ENCODE results near the gene COL28A1.

Gene COL28A1

DNA sequence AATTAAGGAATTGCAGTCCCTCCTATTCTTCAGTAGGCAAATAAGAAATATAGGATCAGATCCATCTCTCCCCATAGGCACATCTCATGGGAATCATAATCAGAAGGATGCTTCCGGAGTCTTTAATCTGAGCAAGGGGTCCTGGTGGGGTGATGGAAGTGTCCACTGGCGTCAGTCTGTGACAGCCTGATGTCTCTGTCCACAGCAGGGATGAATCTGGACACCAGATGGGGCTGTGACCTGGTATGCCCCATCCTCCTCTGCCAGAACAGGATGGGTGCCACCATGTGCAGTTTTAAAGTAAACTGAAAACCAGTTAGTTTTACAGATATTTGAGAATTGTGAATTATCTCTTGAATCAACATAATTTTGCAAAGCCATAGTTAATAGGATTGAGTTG, 204.7 kb downstream of the COL28A1 start:
- DNase-seq: no peak

DNA sequence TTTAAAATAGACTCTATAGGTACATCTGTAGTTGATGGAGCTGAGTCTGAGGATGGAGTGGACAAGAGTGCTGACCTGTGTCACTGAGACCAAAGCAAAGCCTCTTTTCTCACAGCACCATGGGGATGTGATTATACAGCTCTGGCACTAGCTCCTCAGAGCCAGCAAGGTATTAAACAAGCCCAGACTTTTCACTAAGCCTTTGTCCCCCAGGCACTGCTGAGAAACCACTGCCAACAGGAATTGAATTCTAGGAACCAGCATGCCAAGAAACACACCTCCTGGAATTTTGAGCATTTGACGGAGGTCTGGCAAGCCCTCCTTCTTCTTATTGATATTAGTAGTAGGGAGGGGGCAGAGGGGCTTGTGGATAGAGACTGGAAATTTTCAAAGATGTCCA, 206.3 kb downstream of the COL28A1 start:
- DNase-seq: no peak

DNA sequence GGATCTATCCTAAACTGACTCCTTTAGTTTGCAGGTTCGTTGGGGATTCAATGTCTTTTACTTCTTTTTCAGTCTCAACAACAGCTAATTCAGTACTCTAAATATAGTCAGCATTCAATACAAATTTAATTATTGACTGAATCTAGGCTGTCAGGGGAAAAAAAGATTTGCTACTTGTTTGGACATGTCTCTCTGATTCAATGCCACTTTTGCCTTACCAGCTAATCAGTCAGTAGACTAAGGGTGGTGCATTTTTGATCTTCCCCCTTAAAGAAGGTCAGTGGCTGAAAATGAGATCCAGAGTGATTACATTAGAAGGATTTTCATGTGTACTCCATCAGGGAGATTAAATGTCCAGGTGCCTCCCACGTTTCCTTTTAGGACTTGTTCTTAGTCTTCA, 208.2 kb downstream of the COL28A1 start:
- DNase-seq: no peak

DNA sequence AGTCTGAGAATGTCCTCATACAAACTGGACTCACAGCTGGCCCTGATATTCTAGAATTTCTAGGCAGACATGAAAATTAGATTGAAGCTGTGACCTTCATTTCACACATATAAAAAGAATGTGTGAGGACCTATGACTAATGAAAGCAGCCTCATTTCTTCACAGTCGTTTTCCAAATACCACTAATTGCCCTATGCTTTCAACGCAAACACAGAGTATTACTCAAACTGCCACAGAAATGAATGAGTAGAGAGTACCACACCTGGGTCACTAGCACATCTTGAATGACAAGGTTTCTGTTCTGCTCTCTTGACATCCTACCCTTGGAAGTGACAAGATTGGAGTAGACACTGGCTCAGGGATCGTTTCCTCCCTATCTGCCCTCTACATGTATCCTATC, 211.0 kb downstream of the COL28A1 start:
- no peak for DNase-seq

DNA sequence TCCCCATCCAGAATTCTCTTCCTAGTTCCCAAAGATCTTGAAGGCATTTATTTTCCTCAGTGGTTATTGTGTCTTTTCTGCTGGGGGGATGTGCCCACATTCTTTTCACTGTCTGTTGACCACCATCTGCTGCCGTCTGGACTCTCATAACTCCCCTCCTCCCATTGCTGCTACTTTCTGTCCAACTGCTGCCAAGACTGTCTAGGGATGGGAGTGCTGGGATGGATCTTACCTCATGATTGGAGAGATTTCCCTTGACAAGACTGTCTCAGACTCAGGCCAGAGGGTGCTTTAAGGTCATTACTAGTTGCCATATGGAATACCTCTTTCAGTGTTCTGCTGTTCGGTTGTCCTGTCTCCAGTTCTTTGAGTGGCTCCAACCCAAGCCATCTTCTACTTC, 211.8 kb downstream of the COL28A1 start:
- no peak for DNase-seq

DNA sequence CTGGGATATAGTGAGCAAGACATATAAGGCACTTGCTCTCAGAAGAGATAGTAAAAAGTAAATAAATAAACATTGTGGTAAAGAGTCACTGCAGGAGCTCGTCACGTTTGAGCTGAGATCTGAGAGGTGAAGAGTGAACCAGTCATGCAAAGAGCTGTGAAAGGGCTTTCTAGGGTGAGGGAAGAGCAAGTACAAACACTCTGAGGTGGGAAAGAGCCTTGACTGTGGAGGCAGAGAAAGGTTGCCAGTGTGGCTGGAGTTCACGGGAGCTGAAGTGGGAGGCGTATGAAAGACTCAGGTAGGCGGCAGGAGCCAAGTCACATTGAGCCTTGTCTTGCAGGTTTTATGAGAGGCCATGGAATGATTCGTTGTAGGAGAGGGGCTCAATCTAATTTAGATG, 212.3 kb downstream of the COL28A1 start:
- DNase-seq: no peak

DNA sequence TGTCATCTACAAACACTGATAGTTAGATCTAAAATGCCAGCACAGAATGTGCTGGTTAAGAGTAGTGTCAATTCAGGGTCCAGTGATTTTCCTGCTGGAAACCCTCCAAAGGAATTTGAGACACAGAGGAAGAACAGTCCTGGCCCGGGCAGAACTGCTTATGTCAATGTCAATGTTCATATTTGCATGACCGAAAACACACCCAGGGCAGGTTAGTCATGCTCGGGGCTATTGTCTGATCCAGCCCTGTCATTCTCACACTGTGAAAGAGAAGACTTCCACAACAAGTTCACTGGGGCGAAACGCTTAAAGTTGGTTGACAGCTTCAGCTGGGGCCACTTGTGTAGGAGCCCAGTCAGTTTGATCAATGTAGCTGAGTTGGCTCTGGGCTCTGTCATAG, 214.0 kb downstream of the COL28A1 start:
- peak; percentile 19 for DNase-seq

DNA sequence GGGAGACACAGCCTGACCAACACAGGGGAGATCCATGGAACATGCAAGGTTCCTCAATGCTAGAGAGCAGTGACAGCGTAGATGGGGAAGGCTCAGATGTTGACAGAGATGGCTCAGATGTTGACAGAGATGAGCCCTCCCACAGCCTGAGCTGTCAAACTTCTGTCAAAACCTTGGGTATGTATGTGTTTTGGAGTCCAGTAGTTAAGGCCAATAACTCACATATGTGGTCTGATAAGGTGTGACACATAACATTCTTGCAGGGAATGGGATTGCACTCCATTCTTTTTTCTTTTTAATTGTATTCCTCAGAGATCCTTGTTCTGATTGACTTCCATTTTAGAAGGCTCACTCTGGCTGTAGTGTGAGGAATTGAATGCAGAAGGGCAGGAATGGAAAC, 217.1 kb downstream of the COL28A1 start:
- no peak for DNase-seq

DNA sequence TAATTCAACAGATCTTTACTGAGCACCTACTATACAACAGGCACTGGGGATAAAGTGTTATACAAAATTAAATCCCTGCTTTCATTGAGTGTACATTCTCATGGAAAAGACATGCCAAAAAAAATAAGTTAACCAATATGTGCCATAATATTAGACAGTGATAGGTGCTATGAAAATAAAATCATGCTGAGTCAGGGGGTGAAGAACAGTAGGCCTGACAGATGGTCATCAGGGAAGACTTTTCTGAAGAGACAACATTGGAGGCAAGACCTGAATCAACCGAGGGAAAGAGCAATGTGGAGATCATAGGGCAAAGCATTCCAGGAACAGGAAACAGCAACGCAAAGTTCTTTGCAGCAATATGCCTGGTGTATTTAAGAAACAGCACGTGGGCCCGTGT, 217.8 kb downstream of the COL28A1 start:
- no peak for DNase-seq

DNA sequence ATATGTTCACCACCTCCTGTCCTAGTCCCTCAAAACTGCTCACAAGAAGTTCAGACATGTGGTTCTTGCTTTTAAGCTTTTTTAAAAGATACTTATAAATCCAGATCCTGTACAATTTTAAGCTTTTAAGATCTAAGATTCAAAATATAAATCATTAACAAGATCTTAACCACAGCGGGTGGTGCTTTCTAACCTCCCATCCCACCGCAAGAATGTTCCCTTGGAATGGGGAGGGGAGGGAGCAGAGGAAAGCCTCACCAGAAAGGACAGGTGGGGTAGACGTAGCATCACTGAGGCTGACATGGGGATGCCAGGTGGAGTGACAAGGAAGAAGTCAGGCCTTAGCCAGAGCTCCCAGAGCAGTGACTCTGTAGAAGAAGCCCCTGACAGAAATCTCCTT, 219.8 kb downstream of the COL28A1 start:
- DNase-seq: no peak

DNA sequence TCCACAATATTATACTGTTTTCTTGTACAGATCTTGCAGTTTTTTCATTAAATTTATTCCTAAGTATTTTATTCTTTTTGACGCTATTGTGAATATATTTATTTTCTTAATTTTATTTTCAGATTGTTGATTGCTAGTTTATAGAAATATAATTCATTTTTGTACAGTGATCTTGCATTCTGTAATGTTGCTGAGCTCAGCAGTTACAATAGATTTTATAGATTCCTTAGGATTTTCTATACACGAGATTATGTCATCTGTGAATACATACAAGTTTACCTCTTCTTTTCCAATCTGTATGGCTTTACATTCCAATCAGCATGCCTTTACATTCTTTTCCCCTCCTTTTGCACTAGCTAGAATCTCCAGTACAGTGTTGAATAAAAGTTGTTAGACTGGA, 223.3 kb downstream of the COL28A1 start:
- DNase-seq: no peak

DNA sequence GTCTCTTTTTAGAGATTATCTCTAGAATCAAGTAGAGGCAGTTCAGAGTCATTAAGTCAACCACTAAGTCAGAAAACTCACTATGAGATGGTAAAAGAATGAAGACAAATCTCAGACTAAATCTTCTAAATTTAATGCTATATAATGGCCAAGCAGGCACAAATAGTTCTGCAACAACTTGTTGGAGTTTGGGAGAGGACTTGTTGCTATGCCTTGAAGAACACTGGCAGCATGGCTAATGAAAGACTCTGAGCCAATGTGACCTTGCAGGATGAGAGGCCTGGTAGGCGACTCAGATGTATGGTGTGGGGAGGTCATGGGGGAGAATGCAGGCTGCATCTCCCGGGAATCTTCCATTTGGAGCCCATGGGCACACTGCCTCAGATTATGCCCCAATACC, 224.7 kb downstream of the COL28A1 start:
- no peak for DNase-seq

DNA sequence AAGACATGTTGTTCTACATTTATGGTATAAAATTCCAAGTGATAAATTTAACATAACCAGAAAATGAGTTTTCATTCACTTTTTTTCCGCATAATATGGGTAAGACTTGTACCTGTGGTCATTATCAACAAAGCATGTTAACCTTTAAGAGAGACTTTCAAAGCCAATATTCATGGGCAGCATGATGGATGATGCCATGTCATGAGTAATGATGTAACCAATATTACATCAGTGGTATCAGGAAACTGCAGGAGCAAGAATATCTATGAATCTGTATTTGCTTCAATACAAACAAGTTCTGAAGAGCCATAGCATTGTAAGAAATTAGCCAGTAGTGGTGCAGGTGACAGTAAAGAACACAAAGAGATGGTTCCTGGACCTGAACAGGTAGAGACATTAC, 226.5 kb downstream of the COL28A1 start:
- no peak for DNase-seq
